NOMO-1 treated with dmso at 0.1 percent for 144 hours (cell line): ENCODE data around the gene CAMK2B.
"Not testable (repeated sequence)": the region's sequence is repeated elsewhere in the genome, so short reads cannot be mapped to it uniquely, and the experiment has no call there.

Source experiments
- DNase-seq: peaks from one replicate; lab custom pipeline; 2025; ENCODE audit not compliant: unreplicated experiment; lab: John Stamatoyannopoulos, UW

The CAMK2B gene

GRCh38 chr7:44194562-44195145 is 130.7 kb downstream of the CAMK2B start:
- DNase-seq: no peak

- no peak for DNase-seq
Measured at GRCh38 chr7:44194069-44194468, 131.3 kb downstream of the CAMK2B start.

GRCh38 chr7:44193011-44193802 is 132.2 kb downstream of the CAMK2B start:
- DNase-seq: no peak

GRCh38 chr7:44191171-44191570 is 134.2 kb downstream of the CAMK2B start:
- DNase-seq: no peak

DNA sequence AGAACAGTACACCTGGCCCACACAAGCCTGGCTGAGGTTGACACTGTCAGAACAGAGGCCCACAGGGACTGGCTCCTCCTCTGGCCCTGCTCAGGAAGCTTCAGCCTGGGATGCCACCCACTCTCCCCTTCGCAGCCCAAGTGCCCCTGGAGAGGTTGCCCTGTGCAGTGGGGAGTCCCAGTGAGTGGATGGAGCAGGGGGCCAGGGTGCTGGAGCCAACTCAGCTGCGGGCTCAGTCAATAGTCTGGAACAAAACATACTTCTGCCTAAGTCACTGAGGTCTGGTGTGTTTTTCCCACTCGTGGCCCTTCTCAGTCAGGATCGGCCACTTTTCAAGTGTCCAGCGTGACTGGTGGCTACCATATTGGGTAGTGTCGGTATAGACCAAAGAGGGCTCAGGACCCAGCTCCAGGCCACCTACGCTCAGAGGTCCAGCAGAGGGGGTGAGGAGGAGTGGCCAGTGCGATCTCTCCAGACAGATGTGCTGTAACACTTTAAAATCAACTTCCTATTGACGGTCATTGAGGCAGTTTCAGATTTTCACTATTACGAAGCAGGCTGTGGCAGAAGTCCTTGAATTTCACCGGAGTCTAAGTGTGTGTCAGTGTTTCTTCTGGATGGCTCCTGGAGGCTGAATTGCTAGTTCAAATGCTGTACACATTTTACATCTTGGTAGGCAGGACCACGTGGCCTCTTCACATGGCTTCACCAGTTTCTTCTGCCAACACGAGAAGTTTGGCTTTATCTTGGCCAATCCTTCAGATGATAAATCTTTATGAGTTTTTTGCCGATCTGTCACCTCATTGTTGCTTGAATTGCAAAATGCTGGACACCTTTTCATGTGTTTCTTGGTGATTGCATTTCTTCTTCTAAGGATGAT is 135.2 kb downstream of the CAMK2B start:
- no peak for DNase-seq

DNA sequence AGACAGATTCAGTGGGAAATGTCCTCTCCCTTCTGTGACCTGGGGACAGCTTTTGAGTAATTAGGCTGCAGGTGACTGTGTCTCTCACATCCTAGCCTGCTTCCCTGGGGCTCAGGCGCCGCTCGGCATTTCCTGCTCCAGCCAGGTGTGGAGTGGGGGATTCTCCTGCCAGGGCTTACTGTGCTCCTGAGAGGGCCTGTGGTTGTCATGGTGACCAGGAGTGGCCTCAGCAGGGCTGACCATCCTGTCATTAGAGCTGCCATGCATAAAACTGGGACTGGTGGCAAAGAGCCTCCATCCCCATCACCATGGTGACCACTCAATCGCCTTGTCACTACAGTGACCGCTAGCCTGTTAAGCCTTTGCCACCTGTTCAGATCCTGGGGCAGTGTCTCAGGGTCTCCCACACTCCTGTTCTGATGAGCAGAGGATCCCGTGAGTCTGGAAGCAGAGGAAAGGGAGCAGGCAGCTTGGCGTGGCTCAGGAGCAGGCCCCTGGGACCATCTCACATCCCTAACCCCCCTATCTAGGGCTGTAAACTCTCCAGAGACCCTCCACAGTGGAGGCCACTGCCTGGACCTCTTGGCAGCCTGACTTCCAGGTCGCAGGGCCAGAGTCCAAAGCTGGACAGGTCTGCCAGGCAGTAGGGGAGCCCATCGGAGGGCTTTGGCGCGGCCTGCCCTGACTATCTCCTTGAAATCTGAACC is 136.0 kb downstream of the CAMK2B start, which contains the start of gene GCK:
TSS of gene GCK (minus strand) at position 154 of the 707 bp plus-strand sequence. CDS start 486 bp downstream, outside the sequence.
- no peak for DNase-seq

GRCh38 chr7:44188480-44189225 is 136.7 kb downstream of the CAMK2B start:
- DNase-seq: no peak

DNA sequence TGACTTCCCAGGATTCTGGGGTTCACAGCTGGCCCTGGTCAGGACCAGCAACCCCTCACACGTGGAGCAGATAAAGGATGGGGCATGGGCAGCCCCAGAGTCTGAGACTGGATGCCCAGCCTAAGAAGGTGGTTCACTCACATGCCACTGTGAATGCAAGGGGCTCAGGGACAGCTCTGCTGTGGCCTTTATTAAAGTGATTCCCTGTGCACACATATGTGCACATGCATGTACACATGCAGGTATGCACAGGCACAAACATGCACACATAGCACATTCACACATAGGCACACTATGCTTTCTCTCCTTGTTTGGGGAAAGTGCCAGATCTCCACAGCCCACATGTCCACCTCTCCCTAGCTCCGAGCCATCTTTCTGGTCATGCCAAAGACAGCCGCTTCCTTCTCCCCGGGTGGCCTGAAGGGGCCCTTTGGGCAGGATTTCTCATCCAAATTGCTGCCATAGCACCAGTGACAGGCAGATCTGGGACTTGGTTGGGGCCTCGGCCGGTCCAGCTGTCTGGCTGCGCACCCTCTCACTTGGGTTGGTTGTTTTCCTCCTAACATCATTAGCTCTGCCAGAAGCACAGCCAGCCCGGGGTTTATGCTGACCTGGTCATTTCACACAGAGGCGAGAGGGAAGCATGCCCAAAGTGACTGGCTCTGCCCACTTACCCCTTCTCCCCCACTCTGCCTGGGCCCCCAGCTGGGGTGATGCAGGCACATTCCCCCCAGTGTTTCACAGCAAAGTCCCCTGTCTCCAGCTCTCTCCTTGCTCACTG is 137.6 kb downstream of the CAMK2B start:
- DNase-seq: no peak

- DNase-seq: no peak
Measured at GRCh38 chr7:44186736-44187135, 138.7 kb downstream of the CAMK2B start.

DNA sequence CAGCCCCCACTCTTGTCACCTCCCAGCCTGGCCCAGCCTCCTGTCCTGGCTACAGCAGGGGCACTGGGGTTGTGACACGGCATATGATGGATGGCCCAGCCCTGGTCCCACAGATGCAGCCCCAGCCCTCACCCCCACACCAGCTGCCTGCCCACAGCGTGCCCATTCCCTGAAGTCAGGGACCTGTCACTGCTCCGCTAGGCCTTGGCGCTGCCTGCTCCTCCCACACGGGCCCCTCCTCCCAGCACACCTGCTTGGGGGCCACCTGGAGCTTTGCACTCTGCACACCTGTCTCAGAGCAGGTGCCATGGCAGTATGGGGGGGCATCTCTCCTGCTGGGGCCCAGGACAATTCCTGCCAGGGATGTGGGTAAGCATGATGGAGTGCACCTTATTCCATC is 139.7 kb downstream of the CAMK2B start:
- no peak for DNase-seq

DNA sequence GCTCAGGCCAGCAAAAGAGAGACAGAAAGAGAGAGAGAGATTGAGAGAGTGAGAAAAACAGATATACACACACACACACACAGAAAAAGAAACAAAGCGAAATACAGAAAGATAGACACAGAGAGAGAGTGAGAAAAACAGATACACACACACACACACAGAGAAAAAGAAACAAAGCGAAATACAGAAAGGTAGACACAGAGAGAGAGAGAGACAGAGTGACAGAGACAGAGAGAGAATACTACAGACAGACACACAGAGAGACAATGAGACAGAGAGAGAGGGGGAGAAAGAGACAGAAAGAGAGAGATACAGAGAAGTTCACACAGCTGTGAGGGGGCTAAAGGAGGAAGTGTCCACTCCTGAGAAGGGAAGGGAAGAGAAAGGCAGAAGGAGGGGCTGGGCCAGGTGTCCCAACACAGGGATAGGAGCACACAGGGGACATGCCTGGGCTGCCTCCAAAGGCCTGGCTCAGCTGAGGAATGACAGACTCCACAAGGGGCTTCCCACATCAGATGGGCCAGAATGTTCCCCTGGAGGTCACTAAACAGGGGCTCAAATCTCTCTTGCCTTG is 140.4 kb downstream of the CAMK2B start:
- no peak for DNase-seq

GRCh38 chr7:44184206-44184872 is 141.1 kb downstream of the CAMK2B start:
- DNase-seq: no peak

- DNase-seq: no peak
Measured at GRCh38 chr7:44183386-44183785, 142.0 kb downstream of the CAMK2B start.

- no peak for DNase-seq
Measured at GRCh38 chr7:44182827-44183226, 142.6 kb downstream of the CAMK2B start.

- DNase-seq: no peak
Measured at GRCh38 chr7:44180631-44181030, 144.8 kb downstream of the CAMK2B start.

DNA sequence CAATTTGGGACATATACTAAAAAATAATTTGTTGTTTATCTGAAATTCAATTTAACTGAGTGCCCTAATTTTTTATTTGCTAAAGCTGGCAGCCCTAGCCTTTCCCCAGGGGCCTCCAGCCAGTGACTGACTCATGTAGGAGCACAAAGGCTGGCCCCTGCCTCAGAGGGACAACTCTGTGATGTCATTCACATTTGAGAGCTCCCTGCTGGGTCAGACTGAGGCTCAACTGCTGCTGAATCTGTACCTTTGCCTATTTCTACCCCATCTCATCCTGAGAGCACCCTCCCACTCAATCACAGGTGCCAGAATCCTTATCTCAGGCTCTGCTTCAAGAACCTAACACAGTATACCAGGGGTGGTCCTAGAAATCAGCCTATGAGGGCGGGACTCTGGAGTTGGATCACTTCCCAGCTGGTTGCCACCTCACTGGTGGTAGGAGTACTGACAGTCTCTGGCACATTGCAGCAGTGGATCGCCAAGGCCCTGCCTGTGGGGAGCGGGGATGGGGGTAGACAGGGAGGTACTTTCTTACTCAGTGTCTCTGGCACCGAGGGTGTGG is 147.7 kb downstream of the CAMK2B start:
- no peak for DNase-seq

DNA sequence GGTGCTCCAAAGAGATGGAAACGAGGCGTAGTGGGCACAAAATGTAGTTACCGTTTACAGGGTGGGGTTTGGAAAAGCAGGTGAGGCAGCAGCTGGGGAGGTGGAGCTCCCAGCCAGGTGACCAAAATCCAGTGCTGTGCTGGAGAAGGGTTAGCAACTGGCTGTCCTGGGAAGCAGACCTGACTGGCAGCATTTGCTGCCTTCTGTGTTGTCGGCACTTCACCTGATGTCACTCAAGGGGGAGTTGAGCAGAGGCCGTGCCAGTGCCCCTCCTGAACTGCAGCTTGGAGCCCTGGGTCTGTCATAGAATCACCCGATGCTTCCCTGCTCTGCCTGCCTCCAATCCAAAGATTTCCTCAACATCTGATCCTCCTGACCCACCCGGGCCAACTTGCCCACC is 148.9 kb downstream of the CAMK2B start:
- DNase-seq: no peak

DNA sequence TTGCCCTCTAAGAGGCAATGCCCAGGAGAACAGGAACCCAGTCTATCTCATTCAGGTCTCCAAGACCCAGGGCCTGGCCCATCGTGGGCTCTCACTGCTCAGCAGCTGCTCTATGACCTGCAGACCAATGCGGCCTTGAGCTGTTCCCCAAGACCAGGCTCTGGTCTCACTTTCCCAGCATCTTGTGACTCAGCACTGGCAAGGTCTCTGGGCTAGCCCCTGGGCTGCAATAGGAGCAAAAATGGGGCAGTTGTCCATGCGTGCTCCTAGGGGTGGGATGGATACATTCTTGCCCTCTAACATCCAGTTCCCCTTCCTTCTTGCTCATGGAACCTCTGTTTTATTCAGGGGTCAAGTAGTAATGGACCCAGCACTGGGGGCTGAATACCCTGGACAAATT is 149.7 kb downstream of the CAMK2B start:
- no peak for DNase-seq

DNA sequence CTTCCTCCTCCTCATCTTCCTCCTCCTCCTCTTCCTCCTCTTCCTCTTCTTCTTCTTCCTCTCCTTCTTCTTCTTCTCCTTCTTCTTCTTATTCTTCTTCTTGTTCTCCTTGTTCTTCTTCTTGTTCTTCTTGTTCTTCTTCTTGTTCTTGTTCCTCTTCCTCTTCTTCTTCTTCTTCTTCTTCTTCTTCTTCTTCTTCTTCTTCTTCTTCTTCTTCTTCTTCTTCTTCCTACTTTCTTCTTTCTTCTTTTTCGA is 150.8 kb downstream of the CAMK2B start:
- DNase-seq: not testable (repeated sequence)
